ENCODE measurements around the gene PKN2. TPM values are rescaled to one million over a fixed set of nuclear protein-coding genes. Genes with fewer than 3 reads are reported as not detected.

The PKN2 gene
- total RNA-seq, 1 experiment from 2014 or later = 32.6 TPM

- TF ChIP-seq ARID4B (CRISPR knock-in tag; IDR thresholded peaks at IDR 0.05; ENCODE audit: borderline replicate concordance) (no peak), SP1 (CRISPR knock-in tag; conservative IDR thresholded peaks at IDR 0.05) (no peak), ZBTB43 (CRISPR knock-in tag; IDR thresholded peaks at IDR 0.05) (no peak), ELF4 (CRISPR knock-in tag; IDR thresholded peaks at IDR 0.05; ENCODE audit: low read depth) (no peak)
- TF ChIP-seq, protein P1, sequence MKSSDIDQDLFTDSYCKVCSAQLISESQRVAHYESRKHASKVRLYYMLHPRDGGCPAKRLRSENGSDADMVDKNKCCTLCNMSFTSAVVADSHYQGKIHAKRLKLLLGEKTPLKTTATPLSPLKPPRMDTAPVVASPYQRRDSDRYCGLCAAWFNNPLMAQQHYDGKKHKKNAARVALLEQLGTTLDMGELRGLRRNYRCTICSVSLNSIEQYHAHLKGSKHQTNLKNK (CRISPR knock-in tag; IDR thresholded peaks at IDR 0.05) = no peak
These were observed 14.7 kb downstream of the PKN2 start (continued) for GRCh38 chr1:88698764-88699163.

DNA sequence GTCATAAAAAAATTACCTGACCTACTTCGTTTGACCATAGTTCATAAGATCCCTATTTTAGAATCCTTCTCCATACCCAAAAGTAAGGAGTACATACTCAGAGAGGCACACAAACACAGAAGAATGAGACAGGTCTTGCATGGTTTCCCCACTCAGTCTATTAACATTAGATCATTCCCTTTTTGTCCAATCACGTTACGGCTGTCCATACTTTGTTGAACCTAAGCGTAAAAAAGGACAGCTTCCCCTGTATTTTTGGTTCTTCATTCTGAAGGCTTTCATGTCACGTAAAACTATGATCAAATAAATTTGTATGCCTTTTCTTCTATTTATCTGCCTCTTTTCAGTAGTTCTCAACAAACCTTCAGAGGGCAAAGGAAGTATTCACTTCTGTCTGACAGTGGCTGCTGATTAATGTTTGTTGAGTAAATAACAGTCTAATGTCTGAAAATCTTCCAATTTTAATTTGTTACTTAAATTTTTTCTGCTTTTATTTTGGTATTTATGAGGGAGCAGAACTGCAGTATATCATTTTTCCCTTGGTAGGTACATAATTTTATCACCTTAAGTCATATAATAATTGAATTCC, 16.4 kb downstream of the PKN2 start:
- Mint-ChIP-seq H3K4me1 (peaks cover 23% of the 10 kb centered on the region), H3K4me3 (no peak overlapping the region), H3K27me3 (ENCODE audit: low read depth) (no peaks in the 10 kb centered on the region), H3K36me3 (peaks cover 3% of the 10 kb centered on the region), H3K9me3 (peaks cover 5% of the 10 kb centered on the region; the same call in 1 of the 2 replicates), H3K27ac (no peak overlapping the region)
- CTCF ChIA-PET = interaction anchor here (1.3 kb wide), 1 partner anchor 273 kb away, joined by 3 read pairs; no protein-coding TSS in a partner anchor
- POLR2A ChIA-PET = no interaction called here
- ATAC-seq = no peak
- DNase-seq (ENCODE audit: low spot score) = no peak
- TF ChIP-seq ERG (CRISPR knock-in tag; IDR thresholded peaks at IDR 0.05) = no peak
- TF ChIP-seq ZNF671 (CRISPR knock-in tag; IDR thresholded peaks at IDR 0.05) = no peak
- TF ChIP-seq ZNF232 (CRISPR knock-in tag; IDR thresholded peaks at IDR 0.05) = no peak
- no peak for TF ChIP-seq MXD4 (CRISPR knock-in tag; IDR thresholded peaks at IDR 0.05; ENCODE audit: borderline replicate concordance)
- no peak for TF ChIP-seq NFATC4 (CRISPR knock-in tag; IDR thresholded peaks at IDR 0.05)
- TF ChIP-seq CREM (CRISPR knock-in tag; IDR thresholded peaks at IDR 0.05) = no peak
- TF ChIP-seq, protein P2, sequence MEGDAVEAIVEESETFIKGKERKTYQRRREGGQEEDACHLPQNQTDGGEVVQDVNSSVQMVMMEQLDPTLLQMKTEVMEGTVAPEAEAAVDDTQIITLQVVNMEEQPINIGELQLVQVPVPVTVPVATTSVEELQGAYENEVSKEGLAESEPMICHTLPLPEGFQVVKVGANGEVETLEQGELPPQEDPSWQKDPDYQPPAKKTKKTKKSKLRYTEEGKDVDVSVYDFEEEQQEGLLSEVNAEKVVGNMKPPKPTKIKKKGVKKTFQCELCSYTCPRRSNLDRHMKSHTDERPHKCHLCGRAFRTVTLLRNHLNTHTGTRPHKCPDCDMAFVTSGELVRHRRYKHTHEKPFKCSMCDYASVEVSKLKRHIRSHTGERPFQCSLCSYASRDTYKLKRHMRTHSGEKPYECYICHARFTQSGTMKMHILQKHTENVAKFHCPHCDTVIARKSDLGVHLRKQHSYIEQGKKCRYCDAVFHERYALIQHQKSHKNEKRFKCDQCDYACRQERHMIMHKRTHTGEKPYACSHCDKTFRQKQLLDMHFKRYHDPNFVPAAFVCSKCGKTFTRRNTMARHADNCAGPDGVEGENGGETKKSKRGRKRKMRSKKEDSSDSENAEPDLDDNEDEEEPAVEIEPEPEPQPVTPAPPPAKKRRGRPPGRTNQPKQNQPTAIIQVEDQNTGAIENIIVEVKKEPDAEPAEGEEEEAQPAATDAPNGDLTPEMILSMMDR (IDR thresholded peaks at IDR 0.05) = no peak
- TF ChIP-seq, protein P3, sequence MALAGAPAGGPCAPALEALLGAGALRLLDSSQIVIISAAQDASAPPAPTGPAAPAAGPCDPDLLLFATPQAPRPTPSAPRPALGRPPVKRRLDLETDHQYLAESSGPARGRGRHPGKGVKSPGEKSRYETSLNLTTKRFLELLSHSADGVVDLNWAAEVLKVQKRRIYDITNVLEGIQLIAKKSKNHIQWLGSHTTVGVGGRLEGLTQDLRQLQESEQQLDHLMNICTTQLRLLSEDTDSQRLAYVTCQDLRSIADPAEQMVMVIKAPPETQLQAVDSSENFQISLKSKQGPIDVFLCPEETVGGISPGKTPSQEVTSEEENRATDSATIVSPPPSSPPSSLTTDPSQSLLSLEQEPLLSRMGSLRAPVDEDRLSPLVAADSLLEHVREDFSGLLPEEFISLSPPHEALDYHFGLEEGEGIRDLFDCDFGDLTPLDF (CRISPR knock-in tag; IDR thresholded peaks at IDR 0.05) = no peak
- TF ChIP-seq, protein P4, sequence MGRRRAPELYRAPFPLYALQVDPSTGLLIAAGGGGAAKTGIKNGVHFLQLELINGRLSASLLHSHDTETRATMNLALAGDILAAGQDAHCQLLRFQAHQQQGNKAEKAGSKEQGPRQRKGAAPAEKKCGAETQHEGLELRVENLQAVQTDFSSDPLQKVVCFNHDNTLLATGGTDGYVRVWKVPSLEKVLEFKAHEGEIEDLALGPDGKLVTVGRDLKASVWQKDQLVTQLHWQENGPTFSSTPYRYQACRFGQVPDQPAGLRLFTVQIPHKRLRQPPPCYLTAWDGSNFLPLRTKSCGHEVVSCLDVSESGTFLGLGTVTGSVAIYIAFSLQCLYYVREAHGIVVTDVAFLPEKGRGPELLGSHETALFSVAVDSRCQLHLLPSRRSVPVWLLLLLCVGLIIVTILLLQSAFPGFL (CRISPR knock-in tag; IDR thresholded peaks at IDR 0.05; ENCODE audit: borderline replicate concordance) = no peak
- no peak for TF ChIP-seq GRHL2 (CRISPR knock-in tag; IDR thresholded peaks at IDR 0.05; ENCODE audit: insufficient replicate concordance, severe bottlenecking)
- TF ChIP-seq ZNF425 (CRISPR knock-in tag; conservative IDR thresholded peaks at IDR 0.05) = no peak
- TF ChIP-seq RELA (CRISPR knock-in tag; IDR thresholded peaks at IDR 0.05; ENCODE audit: borderline replicate concordance) = no peak

Data from WTC11 (cell line).